ENCODE measurements around the gene NCAPH2. TPM values are rescaled to one million over a fixed set of nuclear protein-coding genes. Genes with fewer than 3 reads are reported as not detected.

NCAPH2 gene
- total RNA-seq, 3 donors from 2014 or later (not counting 1 experiment from before 2014, with no cell fraction given) = 94.5 to 106 (median 104) TPM

- Histone ChIP-seq H3K27ac (ENCODE audit: low read length) (peak overlapping the region; percentile 92), H3K27me3 (ENCODE audit: control insufficient read depth, insufficient read depth, low read length) (no peaks in the 10 kb centered on the region), H3K4me3 (ENCODE audit: low read length) (no peak overlapping the region), H3K9me3 (ENCODE audit: control insufficient read depth, insufficient read depth, low read length) (no peaks in the 10 kb centered on the region), H3K36me3 (ENCODE audit: control insufficient read depth, insufficient read depth, low read length) (no peaks in the 10 kb centered on the region), H3K4me1 (ENCODE audit: control insufficient read depth, insufficient read depth, low read length) (peaks cover 62% of the 10 kb centered on the region)
- no peaks in the 10 kb centered on the region for H3K9me3 Mint-ChIP-seq
- no peaks in the 10 kb centered on the region for H3K27me3 Mint-ChIP-seq (ENCODE audit: low read depth in 2 of 2)
- peaks cover 26 to 54% of the 10 kb centered on the region in 2 donors for H3K4me1 Mint-ChIP-seq
- no peak for ATAC-seq
- no peaks in the 10 kb centered on the region for H3K36me3 Mint-ChIP-seq
- intact Hi-C loops (cut with micrococcal nuclease) = loop anchor here (5.0 kb wide), 1 partner anchor 40 kb away; the partner anchor contains the start of gene CHKB
- DNase-seq = no peak
- TF ChIP-seq CTCF (IDR thresholded peaks at IDR 0.05) = no peak
- 89% methylated on average over 19 of the region's 19 CpGs for WGBS (ENCODE audit: insufficient coverage)
- peak overlapping the region; percentile 7 for H3K4me3 Mint-ChIP-seq
- peak overlapping the region; percentile 98 to 100 for H3K27ac Mint-ChIP-seq
Observed at GRCh38 chr22:50542416-50542927, 34.4 kb downstream of the NCAPH2 start.

GRCh38 chr22:50544078-50544745 is 36.2 kb downstream of the NCAPH2 start:
- WGBS (ENCODE audit: insufficient coverage) = 4% methylated on average over 51 of the region's 52 CpGs
- H3K9me3 ChIP-seq (ENCODE audit: control insufficient read depth, insufficient read depth, low read length) = no peaks in the 10 kb centered on the region
- Mint-ChIP-seq H3K27me3 (ENCODE audit: low read depth in 2 of 2) (no peaks in the 10 kb centered on the region), H3K9me3 (no peaks in the 10 kb centered on the region), H3K4me3 (peak overlapping the region; percentile 74), H3K36me3 (no peaks in the 10 kb centered on the region), H3K27ac (peak overlapping the region; percentile 82 to 86), H3K4me1 (peaks cover 21 to 53% of the 10 kb centered on the region in 2 donors)
- H3K36me3 ChIP-seq (ENCODE audit: control insufficient read depth, insufficient read depth, low read length) = no peaks in the 10 kb centered on the region
- H3K4me1 ChIP-seq (ENCODE audit: control insufficient read depth, insufficient read depth, low read length) = peaks cover 59% of the 10 kb centered on the region
- H3K27me3 ChIP-seq (ENCODE audit: control insufficient read depth, insufficient read depth, low read length) = no peaks in the 10 kb centered on the region
- DNase-seq (peak; percentile 86 to 91), ATAC-seq (peak; percentile 67 to 78 (median 73))
- intact Hi-C loops (cut with micrococcal nuclease) = loop anchor here (1.0 to 5.0 kb wide), 4 partner anchors 13 to 77 kb away; partner anchors contain the start of genes CHKB, SYCE3 and TYMP
- peak overlapping the region; percentile 89 for H3K27ac ChIP-seq (ENCODE audit: low read length)
- TF ChIP-seq CTCF (IDR thresholded peaks at IDR 0.05) = peak; percentile 69
- peak overlapping the region; percentile 30 for H3K4me3 ChIP-seq (ENCODE audit: low read length)

GRCh38 chr22:50544746-50545253 is 36.8 kb downstream of the NCAPH2 start:
- Mint-ChIP-seq H3K9me3 (no peaks in the 10 kb centered on the region), H3K4me1 (peaks cover 15 to 53% of the 10 kb centered on the region in 2 donors), H3K4me3 (peak overlapping the region; percentile 74), H3K27me3 (ENCODE audit: low read depth in 2 of 2) (no peaks in the 10 kb centered on the region), H3K27ac (peak overlapping the region; percentile 82 to 86), H3K36me3 (no peaks in the 10 kb centered on the region)
- DNase-seq (peak; percentile 27 to 60), ATAC-seq (peak in 1 of 3 donors; percentile 54)
- Histone ChIP-seq H3K36me3 (ENCODE audit: control insufficient read depth, insufficient read depth, low read length) (no peaks in the 10 kb centered on the region), H3K4me3 (ENCODE audit: low read length) (peak overlapping the region; percentile 30), H3K4me1 (ENCODE audit: control insufficient read depth, insufficient read depth, low read length) (peaks cover 60% of the 10 kb centered on the region), H3K27me3 (ENCODE audit: control insufficient read depth, insufficient read depth, low read length) (no peaks in the 10 kb centered on the region), H3K27ac (ENCODE audit: low read length) (peak overlapping the region; percentile 89), H3K9me3 (ENCODE audit: control insufficient read depth, insufficient read depth, low read length) (no peaks in the 10 kb centered on the region)
- intact Hi-C loops (cut with micrococcal nuclease) = loop anchor here (1.0 to 5.0 kb wide), 4 partner anchors 14 to 77 kb away; partner anchors contain the start of genes CHKB, SYCE3 and TYMP
- TF ChIP-seq CTCF (IDR thresholded peaks at IDR 0.05) = no peak
- 45% methylated on average over 5 of the region's 5 CpGs for WGBS (ENCODE audit: insufficient coverage)
